Uterus (tissue), 4 donors: Measurements from ENCODE around the gene TBX10. TPM values are rescaled to one million over a fixed set of nuclear protein-coding genes. Genes with fewer than 3 reads are reported as not detected.

Source experiments
- DNase-seq, 2 donors: peaks; one replicate each; pipeline ENCODE4 v3.0.0-alpha.2; 2019 to 2020
- H3K27ac ChIP-seq, 2 donors: fragments of 200-600 bp; sonication (generic); 1 replicate in 1 of 2; 2 replicates in 1 of 2; pipeline ENCODE4 v1.5.1; 2016 to 2018
- H3K27me3 ChIP-seq, 2 donors: fragments of 200-600 bp; sonication (generic); one replicate each; pipeline ENCODE4 v1.5.1; 2018 to 2019; ENCODE audit warnings: control low read depth in 1 of 2
- H3K36me3 ChIP-seq, 2 donors: fragments of 200-600 bp; sonication (generic); one replicate each; pipeline ENCODE4 v1.5.1; 2019; ENCODE audit warnings: control low read depth in 1 of 2
- H3K4me1 ChIP-seq, 2 donors: fragments of 200-600 bp; sonication (generic); one replicate each; pipeline ENCODE4 v1.5.1; 2018 to 2019; ENCODE audit warnings: control low read depth in 1 of 2
- H3K4me3 ChIP-seq, 2 donors: fragments of 200-600 bp; sonication (generic); 1 replicate in 1 of 2; 2 replicates in 1 of 2; pipeline ENCODE4 v1.5.1; 2018 to 2019; ENCODE audit warnings: mild to moderate bottlenecking in 1 of 2
- H3K9me3 ChIP-seq, 2 donors: fragments of 200-600 bp; sonication (generic); one replicate each; pipeline ENCODE4 v1.5.1; 2019; ENCODE audit warnings: control low read depth in 1 of 2
- POLR2A ChIP-seq, 2 donors: fragments of 450-650 bp; IDR thresholded peaks; one replicate each; pipeline ENCODE4 v1.6.1; 2016; ENCODE audit warnings: antibody characterized with exemption in 2 of 2, mild to moderate bottlenecking in 1 of 2, moderate library complexity in 1 of 2
- intact Hi-C: fragments of 100-400 bp; cut with DNase I; formaldehyde crosslinking; loops from one replicate; pipeline ENCODE4 v1.15.1; 2023; ENCODE audit warnings: low total_unique reads
- total RNA-seq, 4 donors: library from RNA; depleted of rRNA in 3 of 4; stranded (reverse); fragments of >200 nt in 3 of 4; gene quantifications; one replicate each; pipeline versions ENCODE4 v1.1.0 to v1.2.4, GENCODE V29; 2014 to 2023
- TF ChIP-seq, protein P1 (sequence below), 4 experiments: fragments of 200-600 bp in 2 of 4; fragments of 450-650 bp in 2 of 4; sonication (generic) in 2 of 4; IDR thresholded peaks; one replicate each; pipeline ENCODE4 v1.5.1; 2016 to 2019; ENCODE audit warnings: antibody characterized with exemption in 4 of 4, mild to moderate bottlenecking in 2 of 4, moderate library complexity in 1 of 4
- donor health status: DM: yes; HTN: yes; CAD: no.

The TBX10 gene
- total RNA-seq, 4 donors from 2014 or later: not detected

DNA sequence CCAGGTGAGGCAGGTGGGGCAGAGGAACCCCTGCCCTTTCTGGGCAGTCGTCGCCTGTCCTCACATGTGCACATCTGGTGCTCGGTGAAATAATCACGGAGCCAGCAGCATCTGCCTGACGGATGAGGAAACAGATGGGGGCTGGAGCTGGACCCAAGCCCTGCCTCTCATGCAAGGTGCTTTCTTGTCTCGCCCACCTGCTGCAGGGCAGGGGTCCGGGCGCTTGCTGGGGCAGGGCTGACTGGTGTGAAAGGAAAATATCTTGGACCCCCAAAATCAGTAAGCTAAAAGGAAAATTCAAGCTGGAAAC, 31.6 kb upstream of the TBX10 start:
- H3K9me3 ChIP-seq: no peaks in the 10 kb centered on the region
- no peaks in the 10 kb centered on the region for H3K27me3 ChIP-seq
- no peaks in the 10 kb centered on the region for H3K4me1 ChIP-seq
- no peaks in the 10 kb centered on the region for H3K36me3 ChIP-seq
- no peak overlapping the region for H3K4me3 ChIP-seq
- no peak overlapping the region for H3K27ac ChIP-seq
- intact Hi-C loops: no loop called here
- TF ChIP-seq, protein P1, sequence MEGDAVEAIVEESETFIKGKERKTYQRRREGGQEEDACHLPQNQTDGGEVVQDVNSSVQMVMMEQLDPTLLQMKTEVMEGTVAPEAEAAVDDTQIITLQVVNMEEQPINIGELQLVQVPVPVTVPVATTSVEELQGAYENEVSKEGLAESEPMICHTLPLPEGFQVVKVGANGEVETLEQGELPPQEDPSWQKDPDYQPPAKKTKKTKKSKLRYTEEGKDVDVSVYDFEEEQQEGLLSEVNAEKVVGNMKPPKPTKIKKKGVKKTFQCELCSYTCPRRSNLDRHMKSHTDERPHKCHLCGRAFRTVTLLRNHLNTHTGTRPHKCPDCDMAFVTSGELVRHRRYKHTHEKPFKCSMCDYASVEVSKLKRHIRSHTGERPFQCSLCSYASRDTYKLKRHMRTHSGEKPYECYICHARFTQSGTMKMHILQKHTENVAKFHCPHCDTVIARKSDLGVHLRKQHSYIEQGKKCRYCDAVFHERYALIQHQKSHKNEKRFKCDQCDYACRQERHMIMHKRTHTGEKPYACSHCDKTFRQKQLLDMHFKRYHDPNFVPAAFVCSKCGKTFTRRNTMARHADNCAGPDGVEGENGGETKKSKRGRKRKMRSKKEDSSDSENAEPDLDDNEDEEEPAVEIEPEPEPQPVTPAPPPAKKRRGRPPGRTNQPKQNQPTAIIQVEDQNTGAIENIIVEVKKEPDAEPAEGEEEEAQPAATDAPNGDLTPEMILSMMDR (IDR thresholded peaks at IDR 0.05): no peak
- TF ChIP-seq POLR2A (IDR thresholded peaks at IDR 0.05): no peak
- no peak for DNase-seq

GRCh38 chr11:67670316-67671210, 31.0 kb upstream of the TBX10 start:
- Histone ChIP-seq H3K27me3 (no peaks in the 10 kb centered on the region), H3K27ac (no peak overlapping the region), H3K9me3 (no peaks in the 10 kb centered on the region), H3K36me3 (no peaks in the 10 kb centered on the region), H3K4me1 (no peaks in the 10 kb centered on the region), H3K4me3 (no peak overlapping the region)
- TF ChIP-seq POLR2A (IDR thresholded peaks at IDR 0.05): no peak
- TF ChIP-seq, protein P1 (IDR thresholded peaks at IDR 0.05): no peak
- no peak for DNase-seq
- intact Hi-C loops: no loop called here

- intact Hi-C loops: no loop called here
- DNase-seq: no peak
Observed at GRCh38 chr11:67668192-67668551, 28.6 kb upstream of the TBX10 start.

GRCh38 chr11:67667490-67668191, 28.1 kb upstream of the TBX10 start:
- Histone ChIP-seq H3K27me3 (no peaks in the 10 kb centered on the region), H3K4me1 (no peaks in the 10 kb centered on the region), H3K36me3 (no peaks in the 10 kb centered on the region), H3K27ac (no peak overlapping the region), H3K4me3 (no peak overlapping the region), H3K9me3 (no peaks in the 10 kb centered on the region)
- intact Hi-C loops: no loop called here
- TF ChIP-seq, protein P1 (IDR thresholded peaks at IDR 0.05): no peak
- no peak for TF ChIP-seq POLR2A (IDR thresholded peaks at IDR 0.05)
- no peak for DNase-seq

More at GRCh38 chr11:67668192-67668551, 28.6 kb upstream of the TBX10 start:
- Histone ChIP-seq H3K27ac (no peak overlapping the region), H3K4me1 (no peaks in the 10 kb centered on the region), H3K36me3 (no peaks in the 10 kb centered on the region), H3K27me3 (no peaks in the 10 kb centered on the region), H3K4me3 (no peak overlapping the region), H3K9me3 (no peaks in the 10 kb centered on the region)
- TF ChIP-seq, protein P1 (IDR thresholded peaks at IDR 0.05): no peak
- TF ChIP-seq POLR2A (IDR thresholded peaks at IDR 0.05): no peak
